ENCODE results near the gene ZNF133. TPM values are rescaled to one million over a fixed set of nuclear protein-coding genes. Genes with fewer than 3 reads are reported as not detected.
"Not testable (repeated sequence)": the region's sequence is repeated elsewhere in the genome, so short reads cannot be mapped to it uniquely, and the experiment has no call there.

ZNF133 gene
- total RNA-seq, 1 donor from 2014 or later = 12.7 TPM

DNA sequence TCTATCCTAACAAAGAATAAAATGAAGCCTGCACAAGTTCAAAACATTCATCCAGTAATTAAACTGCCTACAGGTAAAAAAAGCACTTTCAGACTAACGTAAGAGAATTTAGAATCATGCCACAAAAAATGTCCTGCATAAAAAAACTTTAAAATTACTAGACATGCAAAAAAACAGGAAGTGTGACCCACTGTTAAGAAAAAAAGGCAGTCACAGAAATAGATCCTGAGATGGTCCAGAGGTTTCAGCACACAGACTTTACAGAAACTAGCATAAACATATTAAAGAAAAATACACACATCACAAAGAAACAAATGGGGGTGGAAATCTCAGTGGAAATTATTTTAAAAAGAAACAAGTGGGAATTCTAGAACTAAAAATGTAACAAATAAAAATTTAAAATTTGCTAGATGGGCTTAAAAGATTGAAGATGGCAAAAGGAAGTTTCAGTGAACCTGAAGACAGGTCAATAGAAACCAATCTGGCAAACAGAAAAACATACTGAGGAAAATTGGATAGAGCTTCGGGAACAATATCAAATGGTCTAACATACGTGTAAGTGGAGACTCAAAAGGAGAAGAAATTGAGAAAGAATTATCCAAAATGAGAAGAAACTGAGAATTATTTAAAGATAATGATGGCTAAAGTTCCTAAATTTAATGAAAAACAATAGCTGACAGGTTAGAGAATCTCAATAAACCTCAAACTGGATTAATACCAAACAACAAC is 3.4 kb upstream of the ZNF133 start:
- DNase-seq (ENCODE audit: low spot score) = no peak

DNA sequence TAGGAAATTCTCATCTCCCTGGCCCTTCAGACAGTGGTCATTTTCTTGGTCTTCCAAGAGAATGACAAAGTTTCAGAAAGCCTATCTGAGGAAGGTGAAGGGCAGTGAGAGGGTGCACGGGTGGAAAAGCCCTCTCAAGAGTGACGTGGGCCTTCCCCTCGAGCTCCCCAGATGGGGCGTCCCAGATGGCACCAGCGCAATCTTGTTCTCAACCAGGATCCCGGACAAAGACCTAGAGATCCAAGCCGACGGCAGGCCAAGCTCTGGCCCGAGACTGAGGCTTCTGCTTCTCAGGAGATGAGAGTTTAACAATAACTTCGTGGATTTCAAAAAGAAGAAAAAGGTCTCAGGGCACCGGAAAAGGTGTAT is 797 bp upstream of the ZNF133 start:
- DNase-seq (ENCODE audit: low spot score) = no peak

DNA sequence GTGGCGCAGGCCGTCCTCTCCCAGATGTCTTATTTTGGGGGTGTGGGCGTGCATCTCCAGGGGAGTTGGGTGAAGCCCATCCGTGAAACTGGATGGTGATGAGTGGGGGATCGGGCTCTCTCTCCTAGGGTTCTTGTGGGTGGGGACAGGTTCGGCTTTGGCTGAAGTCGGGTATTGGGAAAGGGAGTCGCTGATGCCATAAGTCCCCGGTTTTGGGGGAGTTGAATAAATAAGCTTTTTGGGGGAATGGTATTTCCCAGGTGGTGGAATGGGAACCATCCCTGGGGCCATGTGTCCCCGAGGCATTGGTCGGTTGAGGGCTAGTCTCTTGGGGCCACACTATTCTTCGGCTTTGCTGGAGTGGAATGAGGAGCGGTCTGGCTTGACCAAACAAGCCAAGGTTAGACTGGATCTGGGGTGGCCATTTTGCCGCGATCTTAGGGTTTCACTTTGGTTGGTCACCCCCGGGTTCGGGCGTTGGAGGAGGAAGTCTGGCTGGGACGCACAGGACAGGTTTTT is 481 bp downstream of the ZNF133 start:
- no peak for DNase-seq (ENCODE audit: low spot score)

DNA sequence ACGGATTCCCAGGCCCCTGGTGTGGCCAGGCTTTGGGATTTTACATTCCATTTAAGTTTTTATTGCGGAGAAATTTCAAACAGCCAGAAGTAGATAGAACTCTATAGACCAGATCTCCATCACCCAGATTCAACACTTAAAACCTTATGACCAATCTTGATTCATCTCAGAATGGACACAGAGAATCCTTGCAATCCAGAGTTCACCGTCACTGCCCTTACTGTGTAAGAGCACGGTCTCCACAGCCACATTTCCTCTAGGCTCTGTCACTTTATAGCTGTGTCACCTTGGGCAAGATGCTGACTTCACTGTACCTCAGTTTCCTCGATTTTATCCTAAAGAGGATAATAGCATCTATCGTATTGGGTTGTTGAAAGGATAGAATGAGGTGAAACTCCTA is 979 bp downstream of the ZNF133 start:
- DNase-seq (ENCODE audit: low spot score) = no peak

DNA sequence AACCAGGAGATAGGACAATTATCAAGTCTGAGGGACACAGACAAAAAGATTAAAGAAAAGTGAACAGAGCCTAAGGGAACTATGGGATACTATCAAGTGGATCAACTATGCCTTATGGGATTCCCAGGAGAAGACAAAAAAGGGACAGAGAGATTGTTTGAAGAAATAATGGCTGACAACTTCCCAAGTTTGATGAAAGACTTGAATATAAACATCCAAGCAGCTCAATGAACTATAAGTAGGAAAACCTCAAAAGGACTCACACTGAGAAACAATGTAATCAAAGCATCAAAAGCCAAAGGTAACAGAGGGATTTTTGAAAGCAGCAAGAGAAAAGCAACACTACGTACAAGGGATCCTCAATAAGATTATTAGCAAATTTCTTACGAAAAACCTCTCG is 11.0 kb downstream of the ZNF133 start:
- DNase-seq (ENCODE audit: low spot score) = no peak

DNA sequence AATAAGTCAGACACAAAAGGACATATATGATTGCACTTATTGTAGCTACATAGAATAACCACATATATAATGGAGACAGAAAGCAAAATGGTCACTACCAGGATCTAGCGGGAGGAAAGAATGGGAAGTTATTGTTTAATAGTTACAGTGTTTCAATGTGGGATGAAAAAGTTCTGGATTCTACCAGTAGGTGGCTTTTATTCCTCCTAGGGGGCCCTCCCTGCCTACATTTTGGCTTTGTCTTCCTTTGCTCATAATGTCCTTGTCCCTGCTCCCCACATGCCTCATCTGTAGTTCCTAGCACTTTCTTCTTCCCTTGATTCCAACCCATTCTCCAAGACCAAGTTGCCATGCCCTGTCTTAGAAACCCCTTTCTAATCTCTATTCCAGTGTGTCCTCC is 16.3 kb downstream of the ZNF133 start:
- DNase-seq (ENCODE audit: low spot score) = no peak

DNA sequence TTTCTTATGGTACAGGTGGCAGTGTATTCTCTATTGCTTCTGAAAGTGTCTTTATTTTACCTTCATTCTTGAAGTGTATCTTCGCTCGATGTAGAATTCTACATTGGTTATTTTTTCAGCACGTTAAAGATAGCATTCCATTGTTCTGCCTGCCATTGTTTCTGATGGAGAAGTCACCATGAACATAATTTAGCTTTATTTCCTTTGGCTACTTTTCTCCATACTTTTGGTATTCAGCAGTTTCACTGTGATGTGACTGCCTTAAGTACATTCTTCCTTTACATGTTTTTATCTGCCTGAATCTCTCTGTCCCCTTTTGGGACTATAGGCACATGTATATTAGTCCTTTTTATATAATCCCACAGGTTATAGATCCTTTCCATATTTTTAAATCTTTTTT is 19.0 kb downstream of the ZNF133 start:
- no peak for DNase-seq (ENCODE audit: low spot score)

DNA sequence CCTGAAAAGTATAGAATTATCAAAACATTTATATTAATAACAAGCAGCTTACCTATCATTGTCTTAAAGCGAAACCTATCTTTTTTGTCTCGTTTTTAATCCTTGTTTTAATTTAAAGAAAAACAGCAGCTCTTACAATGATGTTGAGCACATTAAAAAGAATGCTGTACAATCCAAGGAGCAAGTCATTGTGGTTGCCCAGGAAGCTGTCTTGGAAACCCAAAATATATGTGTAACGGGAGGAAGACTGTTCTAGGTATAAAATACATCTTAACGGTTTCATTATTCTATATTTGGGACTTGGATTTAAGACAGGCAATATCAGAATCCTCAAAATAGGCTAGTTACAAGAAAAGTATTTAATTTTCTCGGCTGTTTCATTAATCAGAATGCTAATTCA is 21.7 kb downstream of the ZNF133 start:
- no peak for DNase-seq (ENCODE audit: low spot score)

DNA sequence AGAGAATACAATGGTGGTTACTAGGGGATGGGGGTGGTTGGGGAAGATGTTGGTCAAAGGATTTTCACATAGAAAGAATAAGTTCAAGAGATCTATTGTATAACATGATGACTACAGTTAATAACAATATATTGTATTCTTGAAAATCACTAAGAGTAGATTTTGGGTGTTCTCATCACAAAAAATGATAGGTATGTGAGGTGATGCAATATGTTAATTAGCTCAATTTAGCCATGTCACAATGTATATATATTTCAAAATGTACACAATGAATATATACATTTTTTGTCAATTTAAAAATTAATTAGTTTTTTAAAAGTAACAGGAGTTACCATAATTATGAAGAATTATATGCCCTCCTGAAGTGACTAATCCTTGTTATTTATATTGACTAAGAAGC is 22.3 kb downstream of the ZNF133 start:
- DNase-seq (ENCODE audit: low spot score) = no peak

DNA sequence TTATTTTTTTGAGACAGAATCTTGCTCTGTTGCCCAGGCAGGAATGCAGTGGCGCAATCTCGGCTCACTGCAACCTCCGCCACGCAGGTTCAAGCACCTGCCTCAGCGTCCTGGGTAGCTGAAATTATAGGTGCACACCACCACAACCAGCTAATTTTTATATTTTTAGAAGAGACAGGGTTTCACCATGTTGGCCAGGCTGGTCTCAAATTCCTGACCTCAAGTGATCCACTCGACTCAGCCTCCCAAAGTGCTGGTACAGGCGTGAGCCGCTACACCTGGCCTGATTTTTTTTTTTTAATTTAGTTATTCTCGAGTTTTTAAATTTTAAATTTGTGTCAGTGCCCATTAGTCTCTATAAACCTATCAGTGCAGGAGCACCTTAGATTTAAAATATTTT is 24.4 kb downstream of the ZNF133 start:
- no peak for DNase-seq (ENCODE audit: low spot score)

DNA sequence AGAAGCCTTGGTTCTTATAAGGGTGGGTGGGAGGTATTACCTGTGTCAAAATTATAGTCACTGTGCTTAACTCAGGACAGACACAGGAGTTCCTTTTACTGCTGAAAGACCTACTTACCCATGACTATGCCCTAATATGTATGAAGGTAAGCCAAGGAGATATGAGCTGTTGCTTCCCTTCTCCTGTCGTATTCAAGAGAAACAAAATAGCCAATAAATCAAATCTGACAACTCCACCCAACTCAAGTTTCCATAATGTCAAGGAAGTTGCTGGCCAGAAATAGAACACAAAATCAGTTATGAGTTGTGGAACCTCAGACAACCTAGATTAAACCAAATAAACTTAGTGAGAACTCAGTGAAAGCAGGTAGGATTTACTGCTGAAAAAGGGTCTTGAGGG is 25.1 kb downstream of the ZNF133 start:
- no peak for DNase-seq (ENCODE audit: low spot score)

DNA sequence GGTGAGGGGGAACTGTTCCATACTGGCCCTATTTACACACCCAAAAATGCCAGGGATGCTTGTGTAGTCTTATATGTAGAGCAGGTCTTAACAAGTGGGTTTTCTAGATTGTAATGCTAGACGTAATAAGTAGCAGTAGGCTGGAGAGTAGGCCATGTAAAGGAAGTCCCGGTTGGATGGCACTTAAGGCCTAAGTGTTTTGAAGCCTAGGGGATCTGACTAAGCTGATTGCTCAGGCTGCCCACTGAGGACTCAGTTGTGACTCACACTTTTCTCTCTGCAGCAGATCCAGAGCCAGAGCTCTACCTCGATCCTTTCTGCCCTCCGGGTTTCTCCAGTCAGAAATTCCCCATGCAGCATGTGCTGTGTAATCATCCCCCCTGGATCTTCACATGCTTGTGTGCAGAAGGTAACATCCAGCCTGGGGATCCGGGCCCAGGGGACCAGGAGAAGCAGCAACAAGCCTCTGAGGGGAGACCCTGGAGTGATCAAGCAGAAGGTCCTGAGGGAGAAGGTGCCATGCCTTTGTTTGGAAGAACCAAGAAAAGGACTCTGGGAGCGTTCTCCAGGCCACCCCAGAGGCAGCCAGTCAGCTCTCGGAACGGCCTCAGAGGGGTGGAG is 26.6 kb downstream of the ZNF133 start:
- no peak for DNase-seq (ENCODE audit: low spot score)

DNA sequence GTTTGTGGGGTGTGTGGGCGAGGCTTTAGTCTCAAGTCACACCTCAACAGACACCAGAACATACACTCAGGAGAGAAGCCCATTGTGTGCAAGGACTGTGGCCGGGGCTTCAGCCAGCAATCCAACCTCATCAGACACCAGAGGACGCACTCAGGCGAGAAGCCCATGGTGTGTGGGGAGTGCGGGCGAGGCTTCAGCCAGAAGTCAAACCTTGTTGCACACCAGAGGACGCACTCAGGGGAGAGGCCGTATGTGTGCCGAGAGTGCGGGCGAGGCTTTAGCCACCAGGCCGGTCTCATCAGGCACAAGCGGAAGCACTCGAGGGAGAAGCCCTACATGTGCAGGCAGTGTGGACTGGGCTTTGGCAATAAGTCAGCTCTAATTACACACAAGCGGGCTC is 27.8 kb downstream of the ZNF133 start:
- DNase-seq (ENCODE audit: low spot score) = no peak

DNA sequence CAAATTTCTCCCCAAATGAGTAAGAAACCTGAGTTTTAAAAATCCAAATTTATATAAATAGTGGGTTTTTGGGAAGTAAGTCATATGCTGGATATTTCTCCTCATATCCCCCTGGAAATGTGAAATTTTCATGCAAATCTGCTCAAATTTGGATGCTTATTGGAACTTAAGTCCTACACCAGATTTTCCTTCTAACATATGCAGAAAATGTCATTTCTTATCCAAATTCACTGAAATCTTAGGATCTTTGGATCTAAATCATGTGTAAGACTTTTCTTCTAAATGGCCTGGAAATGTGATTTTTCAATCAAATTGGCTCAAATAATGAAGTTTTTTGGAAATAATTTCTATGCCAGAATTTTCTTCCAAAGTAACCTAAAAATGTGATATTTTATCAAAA is 33.0 kb downstream of the ZNF133 start:
- no peak for DNase-seq (ENCODE audit: low spot score)

DNA sequence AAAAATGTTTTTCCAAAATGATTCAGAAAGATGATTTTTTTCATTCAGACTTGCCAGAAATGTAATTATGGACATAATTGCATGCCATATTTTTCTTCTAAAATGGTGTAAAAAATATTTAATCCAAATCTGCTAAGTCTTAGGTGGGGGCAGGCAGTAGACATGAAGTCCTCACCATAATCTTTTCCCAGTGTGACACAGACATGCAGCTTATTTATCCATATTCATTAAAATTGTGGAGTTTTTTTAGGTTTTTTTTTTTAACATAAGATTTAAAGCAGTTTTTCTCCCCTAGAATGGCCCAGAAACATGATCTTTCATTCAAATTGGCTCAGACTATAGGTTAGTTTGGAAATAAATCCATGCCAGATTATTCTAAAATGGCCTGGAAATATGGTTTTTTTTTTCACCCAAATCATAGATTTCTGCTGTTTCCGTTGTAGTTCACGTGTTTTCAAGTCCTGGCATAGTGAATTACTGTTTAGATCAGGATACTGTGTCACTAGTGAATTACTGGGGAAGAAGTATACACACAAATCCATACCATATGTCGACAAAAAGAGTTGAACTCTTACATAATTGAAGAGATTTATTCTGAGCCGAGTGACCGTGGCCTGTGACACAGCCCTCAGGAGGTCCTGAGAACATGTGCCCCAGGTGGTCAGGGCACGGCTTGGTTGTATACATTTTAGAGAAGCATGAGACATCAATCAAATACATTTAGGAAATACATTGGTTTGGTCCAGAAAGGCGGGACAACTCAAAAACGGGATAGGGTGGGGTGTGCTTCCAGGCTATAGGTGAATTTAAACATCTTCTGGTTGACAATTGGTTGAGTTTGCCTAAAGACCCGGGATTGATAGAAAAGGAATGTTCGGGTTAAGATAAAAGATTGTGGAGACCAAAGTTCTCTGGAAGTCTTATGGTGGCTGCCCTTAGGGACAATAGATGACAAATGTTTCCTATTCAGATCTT is 33.9 kb downstream of the ZNF133 start:
- DNase-seq (ENCODE audit: low spot score) = no peak

DNA sequence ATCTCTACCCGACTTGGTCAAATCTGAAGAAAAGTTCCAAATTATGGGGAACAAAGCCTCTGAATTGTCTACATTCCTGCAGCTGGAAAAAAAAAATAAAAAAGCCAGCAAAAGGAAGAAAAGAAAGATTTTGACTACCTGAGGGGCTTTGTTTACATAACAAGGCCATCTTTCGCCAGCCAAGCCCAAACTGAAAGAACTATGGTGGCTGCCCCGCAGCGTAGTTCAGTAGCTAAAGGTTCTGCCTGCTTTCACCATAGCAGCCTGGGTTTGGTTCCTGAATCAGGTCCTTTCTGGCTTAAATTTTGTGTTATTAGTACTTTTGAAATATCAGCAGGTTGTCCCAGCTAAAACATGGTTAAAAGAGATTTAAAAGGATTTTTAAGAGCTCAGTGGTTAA is 35.4 kb downstream of the ZNF133 start:
- no peak for DNase-seq (ENCODE audit: low spot score)

DNA sequence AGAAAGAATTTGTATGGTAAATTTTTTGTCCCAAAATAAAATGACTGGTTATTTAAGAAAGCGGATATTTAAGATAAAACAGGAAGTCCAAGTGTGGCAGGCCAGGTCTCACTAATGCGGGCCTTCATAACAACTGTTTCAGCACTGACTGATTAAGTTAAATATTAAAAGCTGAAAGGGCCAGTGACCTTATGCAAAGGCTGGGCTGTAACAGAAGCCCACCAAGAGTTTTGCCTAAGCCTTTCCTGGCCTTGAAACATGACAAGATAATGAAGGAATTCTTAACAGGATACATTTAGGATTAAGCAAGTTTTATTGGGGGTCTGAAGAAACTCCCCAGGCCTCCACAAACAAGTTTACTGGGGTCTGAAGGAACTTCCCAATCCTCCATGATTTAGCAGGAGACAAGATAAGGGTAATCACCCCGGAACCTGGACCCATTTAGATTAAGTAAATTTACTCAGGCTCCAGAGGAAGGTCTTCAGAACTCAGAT is 36.3 kb downstream of the ZNF133 start:
- no peak for DNase-seq (ENCODE audit: low spot score)

DNA sequence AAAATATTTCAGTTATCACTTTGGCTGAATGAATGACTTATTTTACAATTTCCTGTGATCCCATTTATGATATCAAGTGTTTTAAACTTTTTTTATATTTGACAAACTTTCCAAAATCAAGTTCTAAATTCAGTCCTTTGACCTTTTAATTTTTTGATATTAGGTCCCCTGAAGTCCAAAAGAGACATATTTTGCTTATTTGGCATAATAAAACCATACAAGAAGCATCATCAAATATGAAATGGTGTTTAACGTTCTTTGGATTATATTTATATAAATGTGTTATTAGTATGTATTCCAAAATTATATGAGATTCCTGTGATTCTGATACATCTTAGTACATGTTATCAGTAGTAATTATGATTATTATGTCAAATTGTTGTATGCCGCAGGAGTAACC is 38.7 kb downstream of the ZNF133 start:
- no peak for DNase-seq (ENCODE audit: low spot score)

DNA sequence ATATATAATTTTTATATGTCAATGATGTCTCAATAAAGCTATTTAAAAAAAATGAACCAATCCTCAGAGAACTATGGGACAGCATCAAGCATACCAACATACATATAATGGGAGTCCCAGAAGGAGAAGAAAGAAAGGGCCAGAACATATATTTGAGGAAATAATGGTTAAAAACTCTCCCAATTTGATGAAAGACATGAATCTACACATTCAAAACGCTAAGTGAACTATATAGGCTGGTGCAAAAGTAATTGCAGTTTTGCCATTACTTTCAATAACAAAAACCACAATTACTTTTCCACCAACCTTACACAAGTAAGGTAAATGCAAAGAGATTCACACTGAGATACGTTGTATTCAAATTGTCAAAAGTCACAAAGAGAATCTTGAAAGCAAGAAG is 43.4 kb downstream of the ZNF133 start:
- DNase-seq (ENCODE audit: low spot score) = no peak

DNA sequence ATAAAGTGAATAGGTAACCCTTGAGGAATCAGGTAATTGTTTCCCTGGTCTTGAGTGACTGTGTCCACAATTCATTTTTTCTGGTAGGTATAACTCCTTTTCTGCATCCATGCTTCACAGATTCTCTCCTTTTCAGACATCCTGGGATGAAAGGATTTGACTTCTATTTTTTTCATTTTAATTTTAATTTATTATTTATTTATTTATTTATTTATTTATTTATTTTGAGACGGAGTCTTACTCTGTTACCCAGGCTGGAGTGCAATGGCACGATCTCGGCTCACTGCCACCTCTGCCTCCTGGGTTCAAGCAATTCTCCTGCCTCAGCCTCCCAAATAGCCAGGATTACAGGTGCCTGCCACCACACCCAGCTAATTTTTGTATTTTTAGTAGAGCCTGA is 61.4 kb downstream of the ZNF133 start:
- not testable (repeated sequence) for DNase-seq (ENCODE audit: low spot score)

DNA sequence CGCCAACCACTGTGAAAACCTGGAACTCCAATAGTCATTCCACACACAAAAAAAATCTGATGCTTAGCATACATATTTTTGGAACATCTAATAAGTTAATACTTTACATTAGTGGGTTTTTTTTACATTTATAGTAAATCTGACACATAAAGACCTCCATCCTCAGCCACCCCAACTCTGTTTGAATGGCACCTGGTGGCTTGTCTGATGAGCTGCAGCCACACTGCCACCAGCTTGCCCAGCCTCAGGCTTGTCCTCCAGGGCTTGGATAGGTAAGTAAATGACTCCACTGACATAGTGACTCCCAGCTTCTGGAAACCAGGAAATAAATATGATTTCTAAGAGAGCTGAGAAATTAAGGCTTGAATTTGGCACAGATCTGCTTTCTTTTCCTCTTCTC is 71.5 kb downstream of the ZNF133 start:
- no peak for DNase-seq (ENCODE audit: low spot score)

DNA sequence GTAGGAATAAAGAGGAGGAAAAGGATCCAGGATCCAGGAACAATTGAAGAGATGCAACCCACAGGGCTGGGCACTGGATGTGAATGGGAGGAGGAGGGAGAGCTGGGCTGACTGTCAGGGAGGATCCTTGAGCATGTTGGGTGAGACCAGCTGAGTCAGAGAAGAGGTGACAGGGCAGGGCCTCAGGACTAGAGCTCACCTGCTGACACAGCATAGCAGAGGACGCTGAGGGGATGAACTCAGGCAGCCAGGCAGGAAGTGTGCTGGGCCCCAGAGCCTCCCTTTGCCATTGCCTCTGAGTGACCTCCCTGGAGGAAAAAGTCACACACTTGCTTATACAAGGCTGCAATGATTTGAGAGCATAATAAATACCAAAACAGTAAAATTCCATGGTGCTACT is 72.3 kb downstream of the ZNF133 start:
- no peak for DNase-seq (ENCODE audit: low spot score)
